Endothelial cell of umbilical vein (primary cell): Measurements from ENCODE around the gene ACOT7. TPM values are rescaled to one million over a fixed set of nuclear protein-coding genes. Genes with fewer than 3 reads are reported as not detected.

Source experiments
- BruUV-seq: library from RNA; stranded (reverse); fragments of 400-500 nt; replicated peaks from 2 replicates; lab custom pipeline; 2021; lab: Mats Ljungman, UMichigan
- CTCF ChIA-PET: fragments of 300-600, 350-600 bp; sonication (Branson Sonifier 250); formaldehyde crosslinking; loops from one replicate; lab custom pipeline; 2021; ENCODE audit warnings: antibody characterized with exemption, inconsistent platforms; lab: Charles Lee
- POLR2A ChIA-PET: fragments of 300-600, 350-600 bp; sonication (Branson Sonifier 250); formaldehyde crosslinking; loops from one replicate; lab custom pipeline; 2021; ENCODE audit warnings: antibody characterized with exemption, inconsistent platforms; lab: Charles Lee
- DNase-seq: peaks from one replicate; pipeline ENCODE4 v3.0.0-alpha.2; 2011; ENCODE audit warnings: low read depth, low spot score
- FAIRE-seq: peaks from 2 replicates; lab custom pipeline; 2011; peaks lifted over from hg19 to GRCh38; lab: Jason Lieb, UNC
- H2AFZ ChIP-seq: 2 replicates; pipeline ENCODE4 v1.6.0; 2012; ENCODE audit warnings: low read depth, low read length, control low read depth, inconsistent platforms
- H3K27ac ChIP-seq: 2 replicates; pipeline ENCODE4 v1.5.1; 2011; ENCODE audit warnings: low read depth, mild to moderate bottlenecking, control low read depth, low read length, moderate library complexity; ENCODE audit not compliant: insufficient read depth
- H3K27me3 ChIP-seq, 2 experiments: 2 replicates each; pipeline versions ENCODE4 v1.6.0 to v1.6.1; 2011; ENCODE audit warnings: low read length in 2 of 2, mixed read lengths in 1 of 2; ENCODE audit not compliant: control insufficient read depth in 2 of 2, insufficient read depth in 2 of 2
- H3K36me3 ChIP-seq, 2 experiments: 2 replicates in 1 of 2; 3 replicates in 1 of 2; pipeline ENCODE4 v1.5.1; 2011; ENCODE audit warnings: low read length in 2 of 2, mild to moderate bottlenecking in 1 of 2, moderate library complexity in 1 of 2; ENCODE audit not compliant: control insufficient read depth in 2 of 2, insufficient read depth in 2 of 2; ENCODE audit errors: extremely low read depth in 1 of 2
- H3K4me1 ChIP-seq: 3 replicates; pipeline ENCODE4 v1.5.1; 2011; ENCODE audit warnings: mild to moderate bottlenecking, low read length; ENCODE audit not compliant: control insufficient read depth, insufficient read depth; ENCODE audit errors: extremely low read depth
- H3K4me2 ChIP-seq: 2 replicates; pipeline ENCODE4 v1.6.1; 2011; ENCODE audit warnings: low read length, control low read depth, mixed read lengths; ENCODE audit not compliant: insufficient read depth
- H3K4me3 ChIP-seq, 3 experiments: fragments of 200-600 bp in 1 of 3; sonication (generic), shearing (Covaris generic) in 1 of 3; replicated peaks in 1 of 3; 2 replicates each; pipeline ENCODE4 v1.5.1; 2011 to 2016; ENCODE audit warnings: control low read depth in 3 of 3, low read length in 3 of 3, mild to moderate bottlenecking in 2 of 3, inconsistent platforms in 1 of 3, low read depth in 1 of 3, moderate library complexity in 1 of 3; ENCODE audit not compliant: insufficient read depth in 1 of 3
- H3K79me2 ChIP-seq: 2 replicates; pipeline ENCODE4 v1.6.0; 2012; ENCODE audit warnings: low read length, inconsistent platforms; ENCODE audit not compliant: control insufficient read depth, insufficient read depth
- H3K9ac ChIP-seq: replicated peaks from 2 replicates; pipeline ENCODE3; 2011; ENCODE audit warnings: low read length, control low read depth; ENCODE audit not compliant: insufficient read depth; ENCODE audit errors: extremely low read depth
- H3K9me1 ChIP-seq: replicated peaks from 3 replicates; pipeline ENCODE4 v1.6.0; 2011; ENCODE audit warnings: mild to moderate bottlenecking, low read length; ENCODE audit not compliant: control insufficient read depth, insufficient read depth; ENCODE audit errors: extremely low read depth
- H3K9me3 ChIP-seq: replicated peaks from 2 replicates; pipeline ENCODE4 v1.5.1; 2012; ENCODE audit warnings: low read length, inconsistent platforms; ENCODE audit not compliant: control insufficient read depth, insufficient read depth
- H4K20me1 ChIP-seq: replicated peaks from 2 replicates; pipeline ENCODE3; 2011; ENCODE audit warnings: mild to moderate bottlenecking, low read length; ENCODE audit not compliant: control insufficient read depth, insufficient read depth; ENCODE audit errors: extremely low read depth
- EZH2 ChIP-seq: IDR thresholded peaks from 2 replicates; pipeline ENCODE4 v1.6.1; 2012; ENCODE audit warnings: borderline replicate concordance, low read depth, mild to moderate bottlenecking, moderate library complexity, low read length, inconsistent platforms; ENCODE audit not compliant: severe bottlenecking
- FOS ChIP-seq: IDR thresholded peaks from 2 replicates; pipeline ENCODE4 v1.6.1; 2011; ENCODE audit warnings: mild to moderate bottlenecking, low read length, moderate library complexity, borderline replicate concordance; ENCODE audit not compliant: insufficient read depth
- GATA2 ChIP-seq: IDR thresholded peaks from 2 replicates; pipeline ENCODE4 v1.7.0; 2011; ENCODE audit warnings: low read depth, mild to moderate bottlenecking, moderate library complexity, mixed read lengths, low read length; ENCODE audit not compliant: insufficient read length, insufficient read depth
- JUN ChIP-seq: IDR thresholded peaks from 2 replicates; pipeline ENCODE4 v1.6.1; 2011; ENCODE audit warnings: borderline replicate concordance, low read depth; ENCODE audit not compliant: insufficient read length, insufficient read depth
- MYC ChIP-seq: IDR thresholded peaks from one replicate; pipeline ENCODE4 v1.6.1; 2011; ENCODE audit warnings: mild to moderate bottlenecking, low read depth, low read length
- POLR2A ChIP-seq: IDR thresholded peaks from 2 replicates; pipeline ENCODE4 v1.6.1; 2012; ENCODE audit warnings: low read depth, mild to moderate bottlenecking, control low read depth, low read length
- POLR2AphosphoS5 ChIP-seq: IDR thresholded peaks from 2 replicates; pipeline ENCODE4 v1.6.1; 2012; ENCODE audit warnings: low read depth, mild to moderate bottlenecking, control low read depth, low read length, moderate library complexity; ENCODE audit not compliant: insufficient read depth
- dilution Hi-C: fragments of 300-500 bp; cut with MboI; formaldehyde crosslinking; loops from one replicate; pipeline ENCODE4 v1.15.0; 2019; ENCODE audit warnings: low sequenced_read_pairs; ENCODE audit not compliant: extremely low pct_ligation_motif_present
- intact Hi-C: fragments of 100-400 bp; cut with micrococcal nuclease; formaldehyde crosslinking; loops from one replicate; pipeline ENCODE4 v1.10.0; 2022
- polyA plus RNA-seq, 4 experiments: library from polyadenylated mRNA; depleted of rRNA in 3 of 4; stranded (reverse) in 3 of 4; unstranded in 1 of 4; fragments of >200 nt; gene quantifications; 2 replicates each; pipeline versions ENCODE4 v1.2.1 to v1.2.3, GENCODE V29; 2011 to 2012; ENCODE audit warnings: missing spikeins in 1 of 4
- total RNA-seq: library from RNA; stranded (reverse); gene quantifications from 2 replicates; pipeline ENCODE4 v1.2.3, GENCODE V29; 2021
- TF ChIP-seq, protein P1 (sequence below), 2 donors: IDR thresholded peaks; 1 replicate in 1 of 2; 2 replicates in 1 of 2; pipeline ENCODE4 v1.5.1; 2011; ENCODE audit warnings: low read length in 2 of 2, mild to moderate bottlenecking in 2 of 2, moderate library complexity in 2 of 2, control low read depth in 1 of 2, inconsistent platforms in 1 of 2, low read depth in 1 of 2; ENCODE audit not compliant: insufficient read depth in 1 of 2; ENCODE audit errors: extremely low read depth in 1 of 2
- TF ChIP-seq, protein P2 (sequence below): IDR thresholded peaks from 2 replicates; pipeline ENCODE4 v1.6.1; 2011; ENCODE audit not compliant: insufficient read depth, insufficient read length

The ACOT7 gene
- total and polyA plus RNA-seq, 2 donors (not counting 3 experiments of a cell fraction or from before 2014, with no cell fraction given), result 69.4 to 105 TPM

DNA sequence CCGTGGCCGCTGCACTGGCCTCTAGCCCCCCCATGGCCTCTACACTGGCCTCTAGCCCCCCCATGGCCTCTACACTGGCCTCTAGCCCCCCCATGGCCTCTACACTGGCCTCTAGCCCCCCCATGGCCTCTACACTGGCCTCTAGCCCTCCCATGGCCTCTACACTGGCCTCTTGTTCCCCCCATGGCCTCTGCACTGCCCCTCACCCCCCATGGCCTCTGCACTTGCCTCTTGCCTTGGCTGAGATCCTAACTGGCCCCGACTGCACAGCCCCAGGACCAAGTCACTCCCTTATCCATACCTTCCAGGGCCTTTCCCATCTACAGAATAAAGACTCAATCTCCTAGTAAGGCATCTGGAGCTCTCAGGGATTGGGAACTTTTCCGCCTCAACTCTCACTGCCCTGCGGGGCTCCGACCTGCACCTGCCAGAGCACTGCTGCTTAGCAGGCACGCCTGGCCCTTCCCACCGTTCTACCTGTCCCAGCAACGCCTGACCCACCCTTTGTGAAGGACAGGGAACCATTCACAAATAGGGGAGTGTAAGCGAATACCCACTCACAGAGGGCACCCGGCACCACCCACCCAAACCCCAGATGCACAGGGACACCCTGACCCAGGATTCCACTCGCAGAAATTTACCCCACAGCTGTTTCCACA lies 38.8 kb downstream of the ACOT7 start:
- DNase-seq (no peak), FAIRE-seq (no peak)
- no TSS peak for BruUV-seq
- intact Hi-C loops, result no loop called here
- no peaks in the 10 kb centered on the region for H3K79me2 ChIP-seq
- H3K36me3 ChIP-seq, result no peaks in the 10 kb centered on the region
- TF ChIP-seq POLR2A (no peak), MYC (no peak), JUN (no peak), FOS (no peak), GATA2 (no peak), POLR2AphosphoS5 (no peak), EZH2 (no peak)
- TF ChIP-seq, protein P1, sequence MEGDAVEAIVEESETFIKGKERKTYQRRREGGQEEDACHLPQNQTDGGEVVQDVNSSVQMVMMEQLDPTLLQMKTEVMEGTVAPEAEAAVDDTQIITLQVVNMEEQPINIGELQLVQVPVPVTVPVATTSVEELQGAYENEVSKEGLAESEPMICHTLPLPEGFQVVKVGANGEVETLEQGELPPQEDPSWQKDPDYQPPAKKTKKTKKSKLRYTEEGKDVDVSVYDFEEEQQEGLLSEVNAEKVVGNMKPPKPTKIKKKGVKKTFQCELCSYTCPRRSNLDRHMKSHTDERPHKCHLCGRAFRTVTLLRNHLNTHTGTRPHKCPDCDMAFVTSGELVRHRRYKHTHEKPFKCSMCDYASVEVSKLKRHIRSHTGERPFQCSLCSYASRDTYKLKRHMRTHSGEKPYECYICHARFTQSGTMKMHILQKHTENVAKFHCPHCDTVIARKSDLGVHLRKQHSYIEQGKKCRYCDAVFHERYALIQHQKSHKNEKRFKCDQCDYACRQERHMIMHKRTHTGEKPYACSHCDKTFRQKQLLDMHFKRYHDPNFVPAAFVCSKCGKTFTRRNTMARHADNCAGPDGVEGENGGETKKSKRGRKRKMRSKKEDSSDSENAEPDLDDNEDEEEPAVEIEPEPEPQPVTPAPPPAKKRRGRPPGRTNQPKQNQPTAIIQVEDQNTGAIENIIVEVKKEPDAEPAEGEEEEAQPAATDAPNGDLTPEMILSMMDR (IDR thresholded peaks at IDR 0.05; ENCODE audit: extremely low read depth in 1 of 2, insufficient read depth in 1 of 2, low read depth in 1 of 2, low read length in 2 of 2), result no peak
- TF ChIP-seq, protein P2, sequence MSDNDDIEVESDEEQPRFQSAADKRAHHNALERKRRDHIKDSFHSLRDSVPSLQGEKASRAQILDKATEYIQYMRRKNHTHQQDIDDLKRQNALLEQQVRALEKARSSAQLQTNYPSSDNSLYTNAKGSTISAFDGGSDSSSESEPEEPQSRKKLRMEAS, result no peak
- H2AFZ ChIP-seq, result no peak overlapping the region
- CTCF ChIA-PET, result interaction anchor here (1.0 to 1.3 kb wide), 3 partner anchors 50 to 108 kb away, joined by 3 to 5 read pairs (median 4); no protein-coding TSS in a partner anchor
- H3K27ac ChIP-seq, result no peak overlapping the region
- no peak overlapping the region for H3K9ac ChIP-seq
- no peaks in the 10 kb centered on the region for H4K20me1 ChIP-seq
- peaks cover 14% of the 10 kb centered on the region for H3K4me1 ChIP-seq
- no peak overlapping the region for H3K4me2 ChIP-seq
- H3K4me3 ChIP-seq, result no peak overlapping the region
- no peaks in the 10 kb centered on the region for H3K27me3 ChIP-seq
- H3K9me1 ChIP-seq, result no peaks in the 10 kb centered on the region
- no peaks in the 10 kb centered on the region for H3K9me3 ChIP-seq
- dilution Hi-C loops, result no loop called here
- POLR2A ChIA-PET, result no interaction called here
